ACC112 (cell line): Measurements from ENCODE around the gene SH3BP2.
A peak's percentile ranks its signal among the peaks of the same experiment; 100 is the strongest.

Experiments
- H2AFZ ChIP-seq: fragments of 200-600 bp; sonication (generic); one replicate; pipeline ENCODE4 v1.6.0; 2017; ENCODE audit warnings: antibody characterized with exemption, low read length; ENCODE audit not compliant: unreplicated experiment
- H3K27ac ChIP-seq: fragments of 200-600 bp; sonication (generic); 2 replicates; pipeline ENCODE4 v1.5.1; 2014; ENCODE audit warnings: low read depth, mild to moderate bottlenecking, antibody characterized with exemption, low read length, moderate library complexity
- H3K27me3 ChIP-seq: fragments of 200-600 bp; sonication (generic); 2 replicates; pipeline ENCODE4 v1.6.1; 2014; ENCODE audit warnings: mild to moderate bottlenecking, antibody characterized with exemption, low read length, moderate library complexity, mixed read lengths; ENCODE audit not compliant: insufficient read depth
- H3K36me3 ChIP-seq: fragments of 200-600 bp; sonication (generic); 2 replicates; pipeline ENCODE4 v1.6.1; 2016; ENCODE audit warnings: mild to moderate bottlenecking, antibody characterized with exemption, low read length, moderate library complexity, mixed read lengths; ENCODE audit not compliant: insufficient read depth
- H3K4me1 ChIP-seq: fragments of 200-600 bp; sonication (generic); one replicate; pipeline ENCODE4 v1.6.1; 2016; ENCODE audit warnings: low read length, mixed read lengths; ENCODE audit not compliant: insufficient read depth, unreplicated experiment, control insufficient read depth
- H3K4me3 ChIP-seq: fragments of 200-600 bp; sonication (generic); 2 replicates; pipeline ENCODE4 v1.5.1; 2014; ENCODE audit warnings: mild to moderate bottlenecking, low read depth, low read length
- H3K79me2 ChIP-seq: fragments of 200-600 bp; sonication (generic); one replicate; pipeline ENCODE4 v1.6.0; 2016; ENCODE audit warnings: low read length; ENCODE audit not compliant: control insufficient read depth, unreplicated experiment, insufficient read depth

Gene SH3BP2

GRCh38 chr4:2808001-2808400 is 15.1 kb downstream of the SH3BP2 start:
- H3K27ac ChIP-seq = no peak overlapping the region
- peaks cover 83% of the 10 kb centered on the region for H3K79me2 ChIP-seq
- H2AFZ ChIP-seq = no peak overlapping the region
- peaks cover 9% of the 10 kb centered on the region; the same call in 1 of the 2 replicates for H3K36me3 ChIP-seq
- no peaks in the 10 kb centered on the region for H3K27me3 ChIP-seq
- H3K4me3 ChIP-seq = no peak overlapping the region
- peaks cover 19% of the 10 kb centered on the region for H3K4me1 ChIP-seq

GRCh38 chr4:2809610-2810180 is 16.8 kb downstream of the SH3BP2 start:
- no peak overlapping the region for H3K4me3 ChIP-seq
- H3K4me1 ChIP-seq = peaks cover 19% of the 10 kb centered on the region
- no peak overlapping the region for H2AFZ ChIP-seq
- H3K27me3 ChIP-seq = no peaks in the 10 kb centered on the region
- no peak overlapping the region for H3K27ac ChIP-seq
- H3K36me3 ChIP-seq = peaks cover 8% of the 10 kb centered on the region; the same call in 1 of the 2 replicates
- H3K79me2 ChIP-seq = peaks cover 81% of the 10 kb centered on the region

- peaks cover 15% of the 10 kb centered on the region for H3K36me3 ChIP-seq
- H3K4me1 ChIP-seq = peaks cover 19% of the 10 kb centered on the region
- H3K79me2 ChIP-seq = peaks cover 80% of the 10 kb centered on the region
- H3K27me3 ChIP-seq = no peaks in the 10 kb centered on the region
- no peak overlapping the region for H3K4me3 ChIP-seq
- no peak overlapping the region for H3K27ac ChIP-seq
- no peak overlapping the region for H2AFZ ChIP-seq
Measured at GRCh38 chr4:2810388-2810787, 17.5 kb downstream of the SH3BP2 start.

- peak overlapping the region; percentile 41; the same call in 1 of the 2 replicates for H3K27ac ChIP-seq
- H3K27me3 ChIP-seq = no peaks in the 10 kb centered on the region
- peaks cover 28% of the 10 kb centered on the region for H3K36me3 ChIP-seq
- no peak overlapping the region for H3K4me3 ChIP-seq
- H2AFZ ChIP-seq = peak overlapping the region; percentile 60
- H3K79me2 ChIP-seq = peaks cover 70% of the 10 kb centered on the region
- peaks cover 15% of the 10 kb centered on the region for H3K4me1 ChIP-seq
Measured at GRCh38 chr4:2811830-2812611, 19.1 kb downstream of the SH3BP2 start.

GRCh38 chr4:2812612-2813354 is 19.9 kb downstream of the SH3BP2 start:
- peaks cover 28% of the 10 kb centered on the region for H3K36me3 ChIP-seq
- no peaks in the 10 kb centered on the region for H3K27me3 ChIP-seq
- H3K79me2 ChIP-seq = peaks cover 71% of the 10 kb centered on the region
- H3K27ac ChIP-seq = no peak overlapping the region
- H3K4me3 ChIP-seq = no peak overlapping the region
- peaks cover 15% of the 10 kb centered on the region for H3K4me1 ChIP-seq
- no peak overlapping the region for H2AFZ ChIP-seq

GRCh38 chr4:2813446-2814405 is 20.8 kb downstream of the SH3BP2 start:
- Histone ChIP-seq H3K4me1 (peaks cover 15% of the 10 kb centered on the region), H3K36me3 (peaks cover 28% of the 10 kb centered on the region), H2AFZ (no peak overlapping the region), H3K27me3 (no peaks in the 10 kb centered on the region), H3K27ac (no peak overlapping the region), H3K79me2 (peaks cover 70% of the 10 kb centered on the region), H3K4me3 (no peak overlapping the region)

GRCh38 chr4:2814627-2815270 is 21.9 kb downstream of the SH3BP2 start:
- H2AFZ ChIP-seq = no peak overlapping the region
- H3K27me3 ChIP-seq = no peaks in the 10 kb centered on the region
- no peak overlapping the region for H3K27ac ChIP-seq
- H3K4me1 ChIP-seq = peaks cover 15% of the 10 kb centered on the region
- H3K79me2 ChIP-seq = peaks cover 68% of the 10 kb centered on the region
- no peak overlapping the region for H3K4me3 ChIP-seq
- H3K36me3 ChIP-seq = peaks cover 28% of the 10 kb centered on the region

- H3K27me3 ChIP-seq = no peaks in the 10 kb centered on the region
- H3K27ac ChIP-seq = no peak overlapping the region
- H3K4me3 ChIP-seq = no peak overlapping the region
- H3K36me3 ChIP-seq = peaks cover 28% of the 10 kb centered on the region
- H3K4me1 ChIP-seq = peaks cover 10% of the 10 kb centered on the region
- H2AFZ ChIP-seq = no peak overlapping the region
- H3K79me2 ChIP-seq = peaks cover 54% of the 10 kb centered on the region
Measured at GRCh38 chr4:2816401-2816954, 23.6 kb downstream of the SH3BP2 start.

GRCh38 chr4:2817137-2817536 is 24.3 kb downstream of the SH3BP2 start:
- no peak overlapping the region for H2AFZ ChIP-seq
- no peaks in the 10 kb centered on the region for H3K27me3 ChIP-seq
- H3K4me3 ChIP-seq = no peak overlapping the region
- H3K4me1 ChIP-seq = peaks cover 3% of the 10 kb centered on the region
- H3K79me2 ChIP-seq = peaks cover 48% of the 10 kb centered on the region
- H3K27ac ChIP-seq = no peak overlapping the region
- peaks cover 28% of the 10 kb centered on the region for H3K36me3 ChIP-seq
